Measurements from ENCODE around the gene RTN4RL2. TPM values are rescaled to one million over a fixed set of nuclear protein-coding genes. Genes with fewer than 3 reads are reported as not detected.
A peak's percentile ranks its signal among the peaks of the same experiment; 100 is the strongest.

The RTN4RL2 gene
- total and polyA plus RNA-seq, 9 of the 15 experiments (the other 6 are each of a cell fraction or from before 2014, with no cell fraction given), result 0.06 to 1.9 (median 0.34) TPM; not detected in 4

DNA sequence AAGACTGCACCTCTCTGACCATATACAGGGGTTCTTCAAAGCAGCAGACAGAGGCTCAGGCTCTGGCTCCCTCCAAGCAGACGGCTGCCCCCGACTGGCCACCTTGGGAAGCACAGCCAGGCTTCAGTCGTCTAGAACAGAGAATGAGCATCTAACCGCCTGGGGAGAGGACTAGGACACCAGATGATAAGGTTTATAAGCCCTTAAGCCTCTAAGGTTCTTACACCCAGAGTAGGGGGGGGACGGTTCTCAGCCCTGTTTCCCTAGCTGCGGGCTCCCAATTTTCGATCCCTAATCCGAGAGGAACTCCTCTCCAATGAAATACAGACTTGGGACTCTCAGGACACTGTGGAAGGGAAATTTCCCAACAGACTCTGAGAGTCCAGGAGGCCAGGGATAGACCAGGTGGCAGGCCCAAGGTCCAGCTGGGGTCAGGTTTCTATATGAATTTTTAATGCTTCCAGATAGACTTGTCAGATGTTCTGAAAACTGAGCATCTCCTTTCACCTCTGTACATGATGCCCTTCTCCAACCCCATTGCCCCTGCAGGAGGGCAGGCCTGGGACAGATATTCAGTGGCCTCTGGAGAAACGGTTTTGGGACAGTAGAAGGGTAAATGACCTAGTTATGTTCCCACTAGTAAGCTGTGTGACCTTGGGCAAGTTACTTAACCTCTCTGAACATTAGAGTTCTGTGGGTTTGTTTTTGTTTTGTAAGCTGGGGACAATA is 20.2 kb downstream of the RTN4RL2 start (continued):
- no peak for TF ChIP-seq PHF21A (IDR thresholded peaks at IDR 0.05; ENCODE audit: borderline replicate concordance, low read depth)
- no peak for TF ChIP-seq EGR1 (conservative IDR thresholded peaks at IDR 0.05)
- TF ChIP-seq, protein P1, sequence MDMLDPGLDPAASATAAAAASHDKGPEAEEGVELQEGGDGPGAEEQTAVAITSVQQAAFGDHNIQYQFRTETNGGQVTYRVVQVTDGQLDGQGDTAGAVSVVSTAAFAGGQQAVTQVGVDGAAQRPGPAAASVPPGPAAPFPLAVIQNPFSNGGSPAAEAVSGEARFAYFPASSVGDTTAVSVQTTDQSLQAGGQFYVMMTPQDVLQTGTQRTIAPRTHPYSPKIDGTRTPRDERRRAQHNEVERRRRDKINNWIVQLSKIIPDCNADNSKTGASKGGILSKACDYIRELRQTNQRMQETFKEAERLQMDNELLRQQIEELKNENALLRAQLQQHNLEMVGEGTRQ (CRISPR knock-in tag; IDR thresholded peaks at IDR 0.05), result no peak
- TF ChIP-seq CREBBP (IDR thresholded peaks at IDR 0.05; ENCODE audit: low read depth, low read length), result no peak
- peak; percentile 85 for TF ChIP-seq SMARCA5 (IDR thresholded peaks at IDR 0.05)
- TF ChIP-seq, protein P2, sequence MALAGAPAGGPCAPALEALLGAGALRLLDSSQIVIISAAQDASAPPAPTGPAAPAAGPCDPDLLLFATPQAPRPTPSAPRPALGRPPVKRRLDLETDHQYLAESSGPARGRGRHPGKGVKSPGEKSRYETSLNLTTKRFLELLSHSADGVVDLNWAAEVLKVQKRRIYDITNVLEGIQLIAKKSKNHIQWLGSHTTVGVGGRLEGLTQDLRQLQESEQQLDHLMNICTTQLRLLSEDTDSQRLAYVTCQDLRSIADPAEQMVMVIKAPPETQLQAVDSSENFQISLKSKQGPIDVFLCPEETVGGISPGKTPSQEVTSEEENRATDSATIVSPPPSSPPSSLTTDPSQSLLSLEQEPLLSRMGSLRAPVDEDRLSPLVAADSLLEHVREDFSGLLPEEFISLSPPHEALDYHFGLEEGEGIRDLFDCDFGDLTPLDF (CRISPR knock-in tag; IDR thresholded peaks at IDR 0.05), result 0 out of 2 replicates have a peak, but pooled peaks have one; percentile 42
- TF ChIP-seq XRCC4 (IDR thresholded peaks at IDR 0.05; ENCODE audit: extremely low read depth, insufficient read depth, insufficient read length), result no peak
- no peak for TF ChIP-seq ZNF766 (CRISPR knock-in tag; conservative IDR thresholded peaks at IDR 0.05)
- no peak for TF ChIP-seq TSC22D4 (tag; IDR thresholded peaks at IDR 0.05)
- TF ChIP-seq, protein P3, sequence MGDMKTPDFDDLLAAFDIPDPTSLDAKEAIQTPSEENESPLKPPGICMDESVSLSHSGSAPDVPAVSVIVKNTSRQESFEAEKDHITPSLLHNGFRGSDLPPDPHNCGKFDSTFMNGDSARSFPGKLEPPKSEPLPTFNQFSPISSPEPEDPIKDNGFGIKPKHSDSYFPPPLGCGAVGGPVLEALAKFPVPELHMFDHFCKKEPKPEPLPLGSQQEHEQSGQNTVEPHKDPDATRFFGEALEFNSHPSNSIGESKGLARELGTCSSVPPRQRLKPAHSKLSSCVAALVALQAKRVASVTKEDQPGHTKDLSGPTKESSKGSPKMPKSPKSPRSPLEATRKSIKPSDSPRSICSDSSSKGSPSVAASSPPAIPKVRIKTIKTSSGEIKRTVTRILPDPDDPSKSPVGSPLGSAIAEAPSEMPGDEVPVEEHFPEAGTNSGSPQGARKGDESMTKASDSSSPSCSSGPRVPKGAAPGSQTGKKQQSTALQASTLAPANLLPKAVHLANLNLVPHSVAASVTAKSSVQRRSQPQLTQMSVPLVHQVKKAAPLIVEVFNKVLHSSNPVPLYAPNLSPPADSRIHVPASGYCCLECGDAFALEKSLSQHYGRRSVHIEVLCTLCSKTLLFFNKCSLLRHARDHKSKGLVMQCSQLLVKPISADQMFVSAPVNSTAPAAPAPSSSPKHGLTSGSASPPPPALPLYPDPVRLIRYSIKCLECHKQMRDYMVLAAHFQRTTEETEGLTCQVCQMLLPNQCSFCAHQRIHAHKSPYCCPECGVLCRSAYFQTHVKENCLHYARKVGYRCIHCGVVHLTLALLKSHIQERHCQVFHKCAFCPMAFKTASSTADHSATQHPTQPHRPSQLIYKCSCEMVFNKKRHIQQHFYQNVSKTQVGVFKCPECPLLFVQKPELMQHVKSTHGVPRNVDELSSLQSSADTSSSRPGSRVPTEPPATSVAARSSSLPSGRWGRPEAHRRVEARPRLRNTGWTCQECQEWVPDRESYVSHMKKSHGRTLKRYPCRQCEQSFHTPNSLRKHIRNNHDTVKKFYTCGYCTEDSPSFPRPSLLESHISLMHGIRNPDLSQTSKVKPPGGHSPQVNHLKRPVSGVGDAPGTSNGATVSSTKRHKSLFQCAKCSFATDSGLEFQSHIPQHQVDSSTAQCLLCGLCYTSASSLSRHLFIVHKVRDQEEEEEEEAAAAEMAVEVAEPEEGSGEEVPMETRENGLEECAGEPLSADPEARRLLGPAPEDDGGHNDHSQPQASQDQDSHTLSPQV (IDR thresholded peaks at IDR 0.05), result no peak
- TF ChIP-seq KDM5B (IDR thresholded peaks at IDR 0.05; ENCODE audit: insufficient replicate concordance, low read depth, low read length), result no peak
- TF ChIP-seq, protein P4, sequence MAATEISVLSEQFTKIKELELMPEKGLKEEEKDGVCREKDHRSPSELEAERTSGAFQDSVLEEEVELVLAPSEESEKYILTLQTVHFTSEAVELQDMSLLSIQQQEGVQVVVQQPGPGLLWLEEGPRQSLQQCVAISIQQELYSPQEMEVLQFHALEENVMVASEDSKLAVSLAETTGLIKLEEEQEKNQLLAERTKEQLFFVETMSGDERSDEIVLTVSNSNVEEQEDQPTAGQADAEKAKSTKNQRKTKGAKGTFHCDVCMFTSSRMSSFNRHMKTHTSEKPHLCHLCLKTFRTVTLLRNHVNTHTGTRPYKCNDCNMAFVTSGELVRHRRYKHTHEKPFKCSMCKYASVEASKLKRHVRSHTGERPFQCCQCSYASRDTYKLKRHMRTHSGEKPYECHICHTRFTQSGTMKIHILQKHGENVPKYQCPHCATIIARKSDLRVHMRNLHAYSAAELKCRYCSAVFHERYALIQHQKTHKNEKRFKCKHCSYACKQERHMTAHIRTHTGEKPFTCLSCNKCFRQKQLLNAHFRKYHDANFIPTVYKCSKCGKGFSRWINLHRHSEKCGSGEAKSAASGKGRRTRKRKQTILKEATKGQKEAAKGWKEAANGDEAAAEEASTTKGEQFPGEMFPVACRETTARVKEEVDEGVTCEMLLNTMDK (IDR thresholded peaks at IDR 0.05; ENCODE audit: borderline replicate concordance, insufficient read depth, low read depth, low read length, poor library complexity, severe bottlenecking), result peak; percentile 5
- TF ChIP-seq, protein P5, sequence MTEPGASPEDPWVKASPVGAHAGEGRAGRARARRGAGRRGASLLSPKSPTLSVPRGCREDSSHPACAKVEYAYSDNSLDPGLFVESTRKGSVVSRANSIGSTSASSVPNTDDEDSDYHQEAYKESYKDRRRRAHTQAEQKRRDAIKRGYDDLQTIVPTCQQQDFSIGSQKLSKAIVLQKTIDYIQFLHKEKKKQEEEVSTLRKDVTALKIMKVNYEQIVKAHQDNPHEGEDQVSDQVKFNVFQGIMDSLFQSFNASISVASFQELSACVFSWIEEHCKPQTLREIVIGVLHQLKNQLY (CRISPR knock-in tag; conservative IDR thresholded peaks at IDR 0.05), result no peak
- no peak for TF ChIP-seq DACH1 (IDR thresholded peaks at IDR 0.05; ENCODE audit: partially characterized antibody)
- no peak for TF ChIP-seq KLF6 (CRISPR knock-in tag; IDR thresholded peaks at IDR 0.05; ENCODE audit: borderline replicate concordance)
- no peak for TF ChIP-seq SMARCB1 (IDR thresholded peaks at IDR 0.05; ENCODE audit: insufficient read length, low read depth)
- no peak for TF ChIP-seq U2AF1 (optimal IDR thresholded peaks at IDR 0.05; ENCODE audit: low read depth, low read length)
- no peak for TF ChIP-seq ZNF79 (CRISPR knock-in tag; IDR thresholded peaks at IDR 0.05; ENCODE audit: low read depth)
